Measurements from ENCODE around the gene NEK6. TPM values are rescaled to one million over a fixed set of nuclear protein-coding genes. Genes with fewer than 3 reads are reported as not detected.

The NEK6 gene
- total RNA-seq, 4 donors from 2014 or later = 6.0 to 14.7 (median 9.1) TPM

DNA sequence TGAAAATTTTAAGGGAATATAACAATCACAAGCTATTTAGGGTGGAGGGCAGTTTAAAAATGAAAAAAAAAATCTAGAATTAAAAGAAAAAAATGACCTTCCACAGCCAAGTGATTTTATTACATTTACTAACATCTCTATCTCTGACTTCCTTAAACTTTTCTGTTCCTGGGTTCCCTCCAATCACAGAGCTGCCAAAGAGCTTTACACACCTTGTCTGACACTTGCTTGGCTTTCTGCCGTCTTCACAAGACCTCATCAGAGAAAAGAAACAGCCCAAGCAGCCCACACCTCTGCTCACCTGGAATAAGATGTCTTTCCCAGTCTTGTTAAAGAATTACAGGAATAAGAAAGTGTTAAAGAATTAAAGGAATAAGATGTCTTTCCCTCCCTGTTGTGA is 118.6 kb downstream of the NEK6 start:
- intact Hi-C loops (cut with DNase I; ENCODE audit: low total_unique reads) = no loop called here
- TF ChIP-seq, protein P1, sequence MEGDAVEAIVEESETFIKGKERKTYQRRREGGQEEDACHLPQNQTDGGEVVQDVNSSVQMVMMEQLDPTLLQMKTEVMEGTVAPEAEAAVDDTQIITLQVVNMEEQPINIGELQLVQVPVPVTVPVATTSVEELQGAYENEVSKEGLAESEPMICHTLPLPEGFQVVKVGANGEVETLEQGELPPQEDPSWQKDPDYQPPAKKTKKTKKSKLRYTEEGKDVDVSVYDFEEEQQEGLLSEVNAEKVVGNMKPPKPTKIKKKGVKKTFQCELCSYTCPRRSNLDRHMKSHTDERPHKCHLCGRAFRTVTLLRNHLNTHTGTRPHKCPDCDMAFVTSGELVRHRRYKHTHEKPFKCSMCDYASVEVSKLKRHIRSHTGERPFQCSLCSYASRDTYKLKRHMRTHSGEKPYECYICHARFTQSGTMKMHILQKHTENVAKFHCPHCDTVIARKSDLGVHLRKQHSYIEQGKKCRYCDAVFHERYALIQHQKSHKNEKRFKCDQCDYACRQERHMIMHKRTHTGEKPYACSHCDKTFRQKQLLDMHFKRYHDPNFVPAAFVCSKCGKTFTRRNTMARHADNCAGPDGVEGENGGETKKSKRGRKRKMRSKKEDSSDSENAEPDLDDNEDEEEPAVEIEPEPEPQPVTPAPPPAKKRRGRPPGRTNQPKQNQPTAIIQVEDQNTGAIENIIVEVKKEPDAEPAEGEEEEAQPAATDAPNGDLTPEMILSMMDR (IDR thresholded peaks at IDR 0.05) = no peak
- TF ChIP-seq POLR2A (IDR thresholded peaks at IDR 0.05) = no peak
- 49 to 54% methylated on average over 1 of the region's 1 CpG for WGBS, 2 donors

DNA sequence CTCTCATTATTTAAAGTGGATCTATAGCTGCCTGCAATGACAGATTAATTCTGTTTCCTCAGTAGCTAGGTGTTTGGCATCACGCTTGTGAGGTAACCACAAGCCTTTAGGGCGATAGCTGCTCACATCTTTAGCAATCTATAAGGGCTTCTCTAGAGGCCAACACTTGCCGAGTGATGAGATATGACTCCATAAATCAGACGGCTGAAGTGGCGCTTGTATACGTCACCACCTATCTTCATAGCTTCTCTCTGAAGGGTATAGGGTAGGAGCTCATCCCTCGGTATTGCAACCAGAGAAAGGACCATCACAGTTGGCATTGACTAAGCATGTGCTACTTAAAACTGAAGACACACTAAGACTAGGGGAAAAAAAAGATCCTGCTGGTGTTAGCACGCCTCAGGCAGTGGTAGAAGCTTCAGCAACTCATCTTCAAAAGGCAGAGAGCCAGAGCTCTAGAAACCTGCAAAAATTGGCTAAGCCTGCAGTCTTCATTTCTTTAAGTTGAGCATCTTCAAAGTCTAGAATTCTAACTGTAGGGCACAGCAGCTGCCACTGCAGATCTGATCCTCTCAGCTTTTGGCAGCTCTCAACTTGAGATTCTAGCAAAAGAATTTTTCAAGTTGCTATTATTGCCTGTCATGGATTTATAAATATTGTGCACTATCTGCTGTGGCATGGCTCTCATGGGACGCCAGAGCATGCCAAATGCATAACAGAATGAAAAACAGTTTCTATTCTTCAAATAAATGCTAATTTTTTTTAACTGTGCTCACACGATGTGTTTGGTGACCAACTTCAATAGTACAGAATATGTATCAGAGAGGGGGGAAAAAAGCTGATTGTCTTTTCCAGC is 120.0 kb downstream of the NEK6 start:
- intact Hi-C loops (cut with DNase I; ENCODE audit: low total_unique reads) = no loop called here
- WGBS, 2 donors = 70 to 74% methylated on average over 10 of the region's 10 CpGs
- no peak overlapping the region for H3K4me3 ChIP-seq (ENCODE audit: low read depth, poor library complexity, severe bottlenecking)
- DNase-seq (ENCODE audit: low spot score in 2 of 2) = no peak
- TF ChIP-seq POLR2A (IDR thresholded peaks at IDR 0.05) = no peak
- TF ChIP-seq, protein P1 (IDR thresholded peaks at IDR 0.05) = no peak

More for the DNA sequence above, 118.6 kb downstream of the NEK6 start:
- no peak for DNase-seq (ENCODE audit: low spot score in 2 of 2)
- no peak overlapping the region for H3K4me3 ChIP-seq (ENCODE audit: low read depth, poor library complexity, severe bottlenecking)

DNA sequence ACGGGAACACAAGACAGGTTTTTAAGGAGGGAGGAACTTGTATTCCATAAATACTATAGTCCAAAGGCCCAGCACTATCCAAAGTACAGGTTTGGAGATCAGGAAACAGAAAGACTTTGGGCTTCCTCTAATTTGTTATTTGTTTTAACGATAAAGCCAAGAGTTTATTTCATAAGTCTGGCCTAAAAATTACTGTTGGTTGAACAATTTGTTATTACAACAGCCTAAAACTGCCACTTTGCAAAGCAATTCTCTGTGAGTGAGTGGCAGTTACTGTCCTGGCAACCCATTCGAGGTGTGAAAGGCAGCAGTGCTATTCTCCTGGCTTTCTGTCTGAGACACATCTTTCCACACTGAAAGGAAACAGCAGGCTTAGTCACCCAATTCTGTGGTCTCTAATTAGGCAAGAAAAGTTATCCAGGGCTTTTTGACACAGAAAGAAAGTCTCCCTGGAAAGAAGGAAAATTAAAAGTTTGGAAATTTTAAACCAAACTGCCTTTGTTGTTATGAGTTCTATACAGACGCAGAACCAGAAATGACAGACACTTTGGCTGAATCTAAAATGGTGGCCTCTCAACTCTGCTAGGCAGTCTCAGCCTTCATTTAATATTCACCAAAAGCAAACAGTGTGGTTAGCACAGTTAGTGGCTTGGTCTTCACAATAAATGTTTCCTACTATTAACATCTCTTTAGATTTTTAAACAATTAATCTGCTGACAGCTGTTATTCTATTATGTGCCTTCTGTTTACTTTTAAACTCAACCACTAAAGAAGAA is 123.6 kb downstream of the NEK6 start:
- TF ChIP-seq, protein P1 (IDR thresholded peaks at IDR 0.05) = no peak
- no peak for TF ChIP-seq POLR2A (IDR thresholded peaks at IDR 0.05)
- intact Hi-C loops (cut with DNase I; ENCODE audit: low total_unique reads) = no loop called here
- no peak for DNase-seq (ENCODE audit: low spot score in 2 of 2)
- 75 to 80% methylated on average over 4 of the region's 4 CpGs for WGBS, 2 donors
- no peak overlapping the region for H3K4me3 ChIP-seq (ENCODE audit: low read depth, poor library complexity, severe bottlenecking)

DNA sequence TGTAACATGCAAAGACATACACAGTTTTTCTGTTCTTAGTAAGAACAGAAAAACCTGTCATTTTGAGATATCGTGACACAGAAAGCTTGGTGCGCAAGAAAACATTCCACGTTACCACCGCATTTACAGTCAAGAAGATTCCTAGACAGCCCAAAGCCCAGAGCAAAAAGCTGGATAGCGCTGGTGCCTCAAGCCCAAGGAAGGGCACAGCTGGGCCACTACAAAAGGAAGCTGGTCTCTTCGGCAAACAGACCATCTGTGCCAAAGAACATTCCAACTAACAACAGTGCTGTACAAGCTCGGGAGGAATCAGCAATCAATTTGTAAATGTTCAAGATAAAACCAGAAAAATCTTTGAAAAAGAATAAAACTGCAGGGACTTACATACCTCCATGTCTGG is 126.5 kb downstream of the NEK6 start:
- H3K4me3 ChIP-seq (ENCODE audit: low read depth, poor library complexity, severe bottlenecking) = no peak overlapping the region
- intact Hi-C loops (cut with DNase I; ENCODE audit: low total_unique reads) = no loop called here
- no peak for DNase-seq (ENCODE audit: low spot score in 2 of 2)
- 89 to 91% methylated on average over 7 of the region's 7 CpGs for WGBS, 2 donors
- TF ChIP-seq POLR2A (IDR thresholded peaks at IDR 0.05) = no peak
- TF ChIP-seq, protein P1 (IDR thresholded peaks at IDR 0.05) = no peak

DNA sequence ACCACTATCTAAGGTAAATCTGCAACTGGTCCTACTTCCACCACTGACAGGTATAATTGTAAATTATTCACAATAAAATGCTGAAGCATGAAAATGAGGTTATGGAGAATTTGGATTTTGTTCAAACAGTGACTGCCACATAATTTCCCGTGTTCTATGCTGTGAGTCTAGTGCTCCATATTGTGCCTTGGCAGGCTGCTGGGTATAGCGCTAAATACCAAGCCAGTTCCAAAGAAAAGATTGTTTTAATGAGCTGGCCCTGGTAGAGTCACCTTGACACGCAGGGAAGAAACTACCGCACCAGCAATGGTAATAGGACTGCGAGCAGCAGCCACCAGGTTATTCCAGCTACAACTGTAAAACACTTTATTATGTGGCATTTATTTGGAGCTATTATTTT is 127.1 kb downstream of the NEK6 start:
- no peak for TF ChIP-seq POLR2A (IDR thresholded peaks at IDR 0.05)
- TF ChIP-seq, protein P1 (IDR thresholded peaks at IDR 0.05) = no peak
- no peak overlapping the region for H3K4me3 ChIP-seq (ENCODE audit: low read depth, poor library complexity, severe bottlenecking)
- no peak for DNase-seq (ENCODE audit: low spot score in 2 of 2)
- intact Hi-C loops (cut with DNase I; ENCODE audit: low total_unique reads) = no loop called here
- 64 to 70% methylated on average over 5 of the region's 5 CpGs for WGBS, 2 donors

Data from lower leg skin (tissue), 4 donors.